ENCODE data around the gene MAGI2.

Gene MAGI2

DNA sequence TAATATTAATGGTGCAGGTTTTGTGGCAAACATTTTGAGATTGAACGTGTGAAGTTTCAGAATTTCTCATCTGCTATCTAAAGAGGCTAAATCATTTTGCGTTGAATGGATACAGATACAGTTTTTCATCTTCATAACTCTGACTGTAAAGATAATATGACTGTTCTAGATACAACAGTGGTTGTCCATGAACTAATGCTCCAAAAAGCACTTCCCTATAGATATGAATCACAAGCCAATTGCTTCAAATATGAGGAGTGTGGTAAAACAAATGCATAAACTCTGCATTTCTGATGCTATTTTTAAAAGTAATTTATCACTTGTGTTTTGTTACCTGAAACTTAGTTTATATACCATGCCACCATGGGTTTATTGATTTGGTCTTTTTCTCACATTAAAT lies 750.1 kb downstream of the MAGI2 start:
- no peak for FAIRE-seq

DNA sequence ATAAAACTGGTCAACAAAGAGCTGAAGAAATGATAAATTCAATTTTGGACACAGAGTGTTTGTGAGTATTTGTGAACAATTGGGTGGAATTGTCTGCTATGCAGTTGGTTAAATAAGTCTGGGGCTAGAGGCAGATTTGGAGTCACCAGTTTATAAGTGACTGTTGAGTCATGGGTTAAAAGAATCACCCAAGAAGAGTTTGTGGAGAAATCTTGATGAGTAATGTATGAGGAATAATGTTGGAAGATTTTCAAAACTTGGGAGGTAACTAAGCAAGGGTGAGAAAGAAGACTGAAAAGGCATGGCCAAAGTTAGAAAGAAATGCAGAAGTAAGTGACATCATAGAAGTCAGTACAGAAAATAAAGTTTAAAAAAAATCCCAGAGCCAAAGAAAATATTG lies 750.7 kb downstream of the MAGI2 start:
- FAIRE-seq = no peak

DNA sequence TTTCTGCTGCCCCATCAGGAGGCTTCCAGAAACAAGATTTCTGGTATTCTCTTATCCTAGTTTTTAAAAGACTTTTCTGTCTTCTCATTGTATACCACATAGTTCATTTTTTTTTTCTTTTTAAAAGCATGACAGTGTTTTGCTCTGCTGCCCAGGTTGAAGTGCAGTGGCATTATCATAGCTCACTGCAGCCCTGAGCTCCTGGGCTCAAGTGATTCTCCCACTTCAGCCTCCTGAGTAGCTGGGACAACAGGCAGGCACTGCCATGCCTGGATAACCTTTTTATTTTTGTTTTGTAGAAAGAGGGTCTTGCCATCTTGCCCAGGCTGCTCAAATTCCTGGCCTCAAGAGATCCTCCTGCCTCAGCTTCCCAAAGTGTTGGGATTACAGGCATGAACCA lies 757.6 kb downstream of the MAGI2 start:
- FAIRE-seq = no peak

DNA sequence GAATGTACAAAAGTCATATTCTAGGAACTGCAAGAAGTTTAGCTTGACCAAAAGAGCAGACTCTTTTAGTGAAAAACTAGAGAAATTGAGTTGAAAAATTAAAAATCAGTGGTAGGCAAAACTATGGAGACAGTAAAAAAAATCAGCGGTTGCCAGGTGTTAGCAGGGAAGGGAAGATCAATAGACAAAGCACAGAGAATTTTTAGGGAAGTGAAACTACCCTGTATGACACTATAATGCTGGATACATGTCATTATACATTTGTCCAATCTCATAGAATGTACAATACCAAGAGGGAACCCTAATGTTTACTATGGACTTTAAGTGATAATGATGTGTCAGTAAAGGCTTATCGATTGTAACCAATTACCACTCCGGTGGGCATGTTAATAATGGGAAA lies 761.9 kb downstream of the MAGI2 start:
- FAIRE-seq = no peak

DNA sequence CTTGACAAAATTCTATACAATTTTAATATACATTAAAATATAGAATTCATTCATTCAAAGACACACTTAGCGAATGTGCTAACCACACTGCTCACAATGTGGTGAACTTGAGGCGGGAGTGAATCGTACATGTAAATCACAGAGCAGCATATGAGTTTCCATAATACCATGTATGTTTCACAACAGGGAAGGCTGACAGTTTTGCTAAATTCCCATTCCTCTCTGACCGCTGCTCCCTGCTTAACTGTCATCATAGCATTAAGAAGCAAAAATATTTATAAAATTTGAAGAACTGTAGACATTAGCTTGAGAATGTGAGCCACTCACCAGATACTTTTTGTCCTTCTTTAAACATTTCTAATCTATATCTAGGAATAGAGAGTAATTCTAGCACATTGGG lies 763.3 kb downstream of the MAGI2 start:
- no peak for FAIRE-seq

DNA sequence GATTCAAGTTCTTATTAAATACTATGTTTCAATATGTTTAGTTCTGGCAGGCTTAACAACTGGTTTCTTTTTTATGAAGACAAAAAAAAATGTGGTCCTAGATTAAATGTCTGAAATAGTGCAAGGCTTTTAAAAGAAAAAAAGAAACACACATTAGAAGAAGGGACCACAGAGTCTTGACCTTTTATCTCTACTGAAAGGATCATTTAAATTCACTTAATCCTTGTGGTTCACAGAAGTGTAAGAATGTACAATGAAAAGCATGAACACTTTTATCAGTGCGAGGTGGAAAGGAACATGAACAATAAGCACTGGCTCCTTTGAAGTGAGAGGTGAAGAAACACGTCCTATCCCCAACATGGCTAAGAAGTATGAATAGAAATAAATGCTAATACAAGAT lies 765.1 kb downstream of the MAGI2 start:
- FAIRE-seq = no peak

DNA sequence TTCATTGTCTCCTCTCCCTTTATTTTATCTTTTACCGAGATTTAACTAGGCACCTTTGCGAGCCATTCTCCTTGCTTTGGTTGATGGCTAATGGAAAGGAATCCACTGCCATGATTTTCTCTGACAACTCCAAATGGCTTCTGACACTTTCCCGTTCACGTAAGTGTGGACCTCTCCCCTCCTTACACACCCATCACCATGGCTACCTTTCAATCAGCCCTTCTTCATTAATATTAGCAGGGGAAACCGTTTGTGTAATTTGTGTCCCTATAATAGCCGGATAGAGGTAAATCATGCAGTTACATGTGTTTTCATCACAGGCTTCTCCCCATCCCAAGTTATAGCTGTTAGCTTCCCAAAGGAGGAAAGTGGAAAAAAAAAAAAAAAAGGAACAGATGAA lies 767.3 kb downstream of the MAGI2 start:
- FAIRE-seq = no peak

DNA sequence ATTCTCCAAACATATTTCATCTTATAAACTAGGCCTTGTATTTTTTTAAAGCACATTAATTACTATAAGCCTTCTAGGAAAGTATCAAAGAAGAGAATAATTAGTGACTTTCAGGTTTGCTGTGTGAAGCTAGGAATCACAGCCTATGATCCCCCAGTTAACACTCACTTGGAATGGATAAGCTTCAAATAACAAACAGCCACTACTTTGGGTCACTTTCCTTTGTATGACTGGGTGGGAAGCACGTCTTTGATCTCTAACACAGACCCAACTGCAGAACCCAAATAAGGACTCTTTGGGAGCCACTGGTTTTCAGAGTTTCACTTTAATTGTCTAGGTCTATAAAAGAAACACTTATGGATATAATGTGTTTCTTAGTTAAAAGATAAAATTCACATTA lies 769.3 kb downstream of the MAGI2 start:
- FAIRE-seq = no peak

DNA sequence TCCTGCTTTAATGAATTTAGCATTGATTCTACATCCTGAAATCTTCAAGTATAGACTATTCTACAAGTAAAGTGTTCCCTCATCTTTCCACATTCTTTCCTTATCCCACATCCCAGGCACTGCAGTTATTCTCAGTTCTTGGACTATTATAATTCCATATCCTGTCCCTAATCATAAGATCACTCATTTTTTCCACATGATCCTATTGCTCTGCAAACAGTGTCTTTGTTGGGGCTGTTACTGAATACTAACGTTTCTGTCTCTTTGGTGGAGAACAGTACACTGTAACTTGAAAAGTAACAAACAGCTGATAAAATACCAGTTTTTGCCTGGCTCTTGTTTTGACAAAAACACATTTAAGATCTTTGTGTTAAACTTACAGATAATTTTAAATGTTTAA lies 769.9 kb downstream of the MAGI2 start:
- no peak for FAIRE-seq

DNA sequence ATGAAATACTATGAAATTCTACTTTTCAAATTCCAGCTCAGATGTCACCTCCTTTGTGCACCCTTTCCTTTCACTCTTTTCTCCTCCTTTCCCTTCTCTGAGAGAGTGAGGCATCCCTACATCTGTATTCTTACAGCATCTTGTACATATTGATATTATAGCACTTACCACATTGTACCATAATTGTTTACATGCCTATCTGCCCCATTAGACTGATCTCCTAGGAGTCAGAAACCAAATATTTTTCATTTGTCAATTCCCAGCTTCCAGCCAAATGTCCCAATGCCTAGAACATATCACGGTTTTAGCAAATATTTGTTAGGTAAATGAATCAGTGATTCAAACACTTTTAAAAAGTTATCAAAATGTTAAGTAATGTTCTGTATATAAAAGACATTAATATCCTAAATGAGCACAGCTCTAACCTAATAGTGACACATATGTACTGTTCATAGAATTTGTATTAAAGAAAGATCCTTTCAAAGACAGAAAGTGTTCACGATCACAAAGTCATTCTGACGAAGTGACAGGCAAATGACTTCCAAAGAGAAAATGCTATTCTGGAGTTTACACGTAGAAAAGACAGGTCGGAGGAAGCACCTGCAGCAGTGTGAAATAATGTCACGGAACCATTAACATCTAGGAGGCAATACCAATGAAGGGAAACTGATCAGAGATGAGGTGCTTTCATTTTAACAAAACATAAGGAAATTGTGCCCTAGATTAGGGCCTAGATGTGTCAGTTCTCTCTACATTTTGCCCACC lies 774.2 kb downstream of the MAGI2 start:
- no peak for FAIRE-seq

DNA sequence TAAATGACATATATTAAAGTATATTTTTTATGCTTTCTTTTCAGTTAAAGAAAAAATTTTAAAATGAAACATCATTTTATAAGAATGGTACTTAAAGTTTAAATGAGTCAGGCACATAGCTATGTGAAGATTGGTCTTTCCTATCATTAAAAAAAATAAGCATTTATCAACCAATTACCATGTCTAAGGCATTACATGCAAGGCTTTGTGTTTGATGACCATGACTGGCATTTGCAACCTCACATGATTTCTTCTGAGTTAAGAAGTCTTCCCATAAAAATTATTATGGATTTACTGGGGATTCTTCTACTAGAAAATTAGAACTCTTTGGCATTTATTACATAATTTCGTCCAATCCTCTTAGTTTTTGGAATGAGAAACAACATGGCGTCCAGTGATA lies 776.1 kb downstream of the MAGI2 start:
- FAIRE-seq = no peak

DNA sequence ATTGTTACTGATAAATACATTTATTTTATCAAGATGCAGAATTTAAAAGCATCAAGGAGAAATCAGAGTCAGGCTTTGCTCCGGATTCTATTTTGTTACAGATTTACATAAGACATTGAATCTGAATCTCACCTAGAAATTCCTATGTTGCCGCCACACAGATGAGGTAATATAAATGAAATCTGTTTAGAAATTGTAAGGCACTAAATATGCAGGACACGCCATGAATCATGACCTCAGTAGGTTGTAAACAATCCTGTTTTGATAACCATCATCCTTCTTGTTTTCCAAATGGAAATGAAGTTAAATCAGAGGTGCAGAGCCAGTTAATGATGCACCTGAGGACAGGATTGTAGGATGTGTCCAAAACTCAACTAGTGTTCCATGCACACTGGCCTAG lies 778.0 kb downstream of the MAGI2 start:
- no peak for FAIRE-seq

DNA sequence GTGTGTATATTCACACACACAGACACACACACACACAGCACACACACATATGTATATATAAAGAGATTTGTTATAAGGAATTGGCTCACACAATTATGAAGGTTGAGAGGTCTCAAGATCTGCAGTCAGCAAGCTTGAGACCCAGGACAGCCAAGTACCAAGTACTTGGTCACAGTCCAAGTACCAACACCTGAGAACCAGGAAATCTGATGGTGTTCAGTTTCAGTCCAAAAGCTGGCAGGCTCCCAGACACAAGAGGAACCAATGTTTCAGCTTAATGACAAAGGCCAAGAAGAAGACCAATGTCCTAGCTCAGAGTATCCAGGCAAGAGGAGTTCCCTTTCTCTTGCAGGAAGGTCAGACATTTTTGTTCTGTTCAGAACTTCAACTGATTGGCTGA lies 780.2 kb downstream of the MAGI2 start:
- FAIRE-seq = no peak

DNA sequence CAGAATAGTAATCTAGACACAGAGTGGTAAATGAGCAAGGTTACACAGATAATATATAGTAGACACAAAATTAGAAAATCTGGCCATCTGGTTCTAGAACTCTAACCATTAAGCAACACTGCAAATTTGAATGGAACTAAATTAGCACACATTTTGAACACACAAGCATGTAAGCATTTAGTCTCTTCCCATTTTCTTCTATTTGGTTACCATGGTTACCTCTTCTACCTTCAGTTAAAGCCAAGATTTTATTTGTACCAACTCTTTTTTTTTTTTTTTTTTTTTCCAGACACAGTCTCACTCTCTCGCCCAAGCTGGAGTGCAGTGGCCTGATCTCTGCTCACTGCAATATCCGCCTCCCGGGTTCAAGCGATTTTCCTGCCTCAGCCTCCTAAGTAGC lies 790.5 kb downstream of the MAGI2 start:
- no peak for FAIRE-seq

DNA sequence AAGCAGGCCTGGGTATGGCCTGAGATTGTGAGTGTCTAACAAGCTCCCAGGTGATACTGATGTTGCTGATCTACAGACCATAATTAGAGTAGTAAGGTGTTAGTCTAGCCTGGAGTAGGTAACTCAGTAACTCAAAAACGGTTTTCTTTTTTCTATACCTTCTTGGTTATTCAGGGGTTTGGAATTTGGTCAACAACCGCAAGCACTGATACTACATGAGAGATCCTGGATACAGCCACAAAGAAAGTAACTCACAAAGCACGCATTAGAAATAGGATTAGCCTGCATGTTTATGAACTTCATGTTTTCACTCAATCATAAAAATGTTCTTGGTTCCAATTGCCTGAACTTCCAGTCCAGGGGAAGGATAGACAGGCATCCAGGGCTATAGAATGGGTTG lies 803.5 kb downstream of the MAGI2 start:
- no peak for FAIRE-seq

DNA sequence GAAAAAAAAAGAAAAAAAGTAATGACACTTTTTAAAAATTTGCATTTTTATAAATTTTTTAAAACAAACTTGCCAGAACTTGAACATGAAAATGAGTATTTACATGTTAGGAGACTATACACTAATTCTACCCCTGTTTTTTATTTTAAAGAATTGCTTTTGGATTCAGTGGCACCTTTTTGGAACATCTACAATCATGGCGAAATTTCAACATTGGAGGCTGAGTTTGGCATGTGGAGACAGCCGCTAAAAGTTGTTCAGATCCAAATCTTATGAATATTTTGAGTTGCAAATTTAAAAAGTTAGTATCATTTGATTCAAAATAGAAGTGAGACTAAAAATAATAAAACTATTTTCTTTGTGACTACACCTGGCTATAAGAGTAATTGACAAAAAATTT lies 804.2 kb downstream of the MAGI2 start:
- FAIRE-seq = no peak

DNA sequence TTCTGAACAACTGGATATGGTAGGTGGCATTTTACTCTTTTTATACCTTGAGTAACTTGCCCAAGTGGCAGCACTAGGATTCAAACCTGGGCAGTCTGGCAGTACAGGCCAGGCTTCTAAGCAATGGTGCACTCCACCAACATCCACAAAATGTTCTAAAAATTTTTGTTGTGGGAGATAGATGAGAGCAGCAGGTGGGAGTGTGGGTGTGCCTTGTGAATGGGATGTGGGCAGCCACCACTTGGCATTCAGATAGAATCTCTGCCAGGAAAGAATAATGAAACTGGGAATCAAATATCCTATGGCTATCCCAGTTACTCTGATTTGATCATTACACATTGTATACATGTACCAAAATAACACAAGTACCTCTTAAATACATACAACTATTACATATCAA lies 810.7 kb downstream of the MAGI2 start:
- FAIRE-seq = no peak

DNA sequence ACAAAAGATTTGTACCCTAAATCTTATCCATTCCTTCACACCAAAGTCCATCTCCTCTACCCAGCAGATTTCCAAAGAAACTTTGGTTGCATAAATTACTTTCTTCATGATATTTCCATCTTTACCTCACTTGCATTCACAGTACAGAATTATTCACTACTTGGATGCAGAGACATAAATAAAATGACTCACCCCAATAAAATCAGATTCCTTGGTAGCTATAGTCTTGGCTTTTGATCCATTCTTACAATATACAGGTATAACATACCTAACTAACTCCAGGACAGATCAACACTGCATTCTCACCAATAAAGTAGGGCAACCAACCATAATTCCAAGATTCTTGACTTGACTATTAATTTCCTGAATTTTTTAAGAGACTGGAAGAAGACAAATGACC lies 815.1 kb downstream of the MAGI2 start:
- FAIRE-seq = no peak

DNA sequence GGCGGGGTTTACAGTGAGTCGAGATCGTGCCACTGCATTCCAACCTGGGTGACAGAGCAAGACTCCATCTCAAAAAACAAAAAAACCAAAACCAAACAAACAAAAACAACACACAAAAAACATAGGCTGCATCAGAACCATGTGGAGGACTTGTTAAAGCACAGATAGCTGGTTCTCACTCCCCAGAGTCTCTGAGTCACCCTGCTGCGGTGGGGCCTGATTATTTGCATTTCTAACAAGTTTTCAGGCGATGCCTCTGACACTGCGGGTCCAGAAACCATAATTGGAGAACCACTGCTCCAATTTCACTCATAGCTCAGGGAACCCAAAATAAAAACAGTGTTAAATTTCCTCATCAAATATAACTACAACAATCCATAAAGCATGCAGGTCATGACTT lies 816.7 kb downstream of the MAGI2 start:
- no peak for FAIRE-seq

DNA sequence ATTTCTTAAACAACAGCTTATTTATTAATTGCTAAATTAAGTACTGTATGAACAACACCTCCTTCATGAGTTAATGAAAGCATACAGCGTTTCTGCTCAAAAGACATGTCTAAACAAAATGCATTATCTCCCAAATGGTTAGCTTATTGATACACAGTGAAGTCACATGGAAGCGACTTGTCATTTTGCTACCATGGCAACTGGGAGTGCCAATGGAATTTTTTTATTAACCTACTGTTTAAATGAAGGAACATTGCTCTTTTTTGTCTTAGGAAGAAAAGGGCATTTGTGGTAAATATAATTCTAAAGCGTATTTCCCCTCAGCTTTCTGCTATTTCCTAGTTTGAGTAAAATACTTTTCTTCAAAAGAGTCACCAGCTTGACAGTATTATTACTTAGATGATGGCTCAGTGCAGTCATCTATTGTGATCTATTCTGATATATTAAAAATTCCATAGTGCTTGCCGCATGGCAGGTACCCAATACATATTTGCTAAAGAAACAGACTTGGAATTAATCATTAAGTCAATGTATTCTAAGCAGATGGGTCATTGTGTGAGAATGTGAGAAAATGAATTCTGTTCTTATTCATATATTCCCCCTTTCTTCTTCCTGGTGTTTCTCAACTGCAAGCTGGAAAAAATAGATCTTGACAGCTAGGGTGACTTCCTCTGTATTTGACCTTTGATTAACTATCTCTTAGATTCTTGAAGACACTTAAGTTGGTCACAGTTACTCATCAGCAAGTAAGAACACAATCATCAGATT lies 818.3 kb downstream of the MAGI2 start:
- no peak for FAIRE-seq

DNA sequence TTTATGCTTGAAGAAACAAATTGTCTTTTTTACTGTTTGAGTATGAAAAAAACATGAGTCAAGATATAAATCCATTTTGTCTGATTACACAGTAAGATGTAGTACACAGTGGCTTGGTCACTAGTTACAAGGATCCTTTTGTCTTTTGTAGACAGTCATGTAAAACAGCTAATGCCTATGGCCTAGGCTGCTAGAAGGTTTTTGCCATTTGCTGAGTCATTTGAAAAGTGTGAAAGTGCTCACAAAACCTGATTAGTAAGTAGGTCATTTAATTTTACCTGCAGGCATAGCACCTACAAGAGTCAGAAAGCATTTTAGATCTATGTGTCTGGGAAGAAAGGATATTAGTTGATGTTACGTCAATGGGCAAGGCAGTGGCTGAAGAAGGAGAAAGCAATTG lies 819.4 kb downstream of the MAGI2 start:
- no peak for FAIRE-seq

DNA sequence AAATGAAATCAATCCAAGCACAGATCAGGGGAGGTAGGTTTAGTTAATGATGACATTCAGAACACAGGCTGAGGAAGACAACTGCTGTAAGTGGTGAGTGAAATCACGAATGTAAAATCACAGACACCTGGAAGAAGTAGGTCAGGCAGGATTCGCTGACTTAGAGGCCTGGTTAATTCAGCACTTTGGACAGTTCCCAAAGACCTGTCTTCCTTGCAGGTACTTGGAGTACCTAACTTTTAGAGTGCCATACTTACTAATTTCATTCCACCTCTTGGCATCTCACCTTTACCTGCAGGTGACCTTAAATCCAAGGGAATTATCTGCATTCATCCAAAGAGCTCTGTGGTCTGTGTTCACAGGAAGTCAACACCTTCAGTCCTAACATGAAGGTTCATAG lies 832.5 kb downstream of the MAGI2 start:
- FAIRE-seq = no peak

DNA sequence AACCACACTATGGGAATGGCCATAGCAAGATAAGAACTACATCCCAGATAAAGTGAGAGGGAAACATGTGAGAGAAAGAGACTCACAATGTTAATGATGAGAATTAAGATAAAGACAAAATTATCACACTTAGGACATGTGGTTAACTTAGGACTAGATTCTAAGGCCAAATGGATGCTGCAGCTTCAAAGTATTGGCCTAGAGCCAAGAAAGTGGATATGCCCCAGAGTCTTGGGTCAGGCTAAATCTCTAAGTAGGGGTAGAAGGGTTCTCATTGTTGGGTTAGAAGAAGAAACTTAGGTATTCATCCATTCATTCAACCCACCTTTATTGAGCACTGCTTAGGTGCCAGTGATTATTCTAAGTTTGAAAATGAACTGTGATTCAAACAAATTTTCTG lies 836.9 kb downstream of the MAGI2 start:
- no peak for FAIRE-seq

DNA sequence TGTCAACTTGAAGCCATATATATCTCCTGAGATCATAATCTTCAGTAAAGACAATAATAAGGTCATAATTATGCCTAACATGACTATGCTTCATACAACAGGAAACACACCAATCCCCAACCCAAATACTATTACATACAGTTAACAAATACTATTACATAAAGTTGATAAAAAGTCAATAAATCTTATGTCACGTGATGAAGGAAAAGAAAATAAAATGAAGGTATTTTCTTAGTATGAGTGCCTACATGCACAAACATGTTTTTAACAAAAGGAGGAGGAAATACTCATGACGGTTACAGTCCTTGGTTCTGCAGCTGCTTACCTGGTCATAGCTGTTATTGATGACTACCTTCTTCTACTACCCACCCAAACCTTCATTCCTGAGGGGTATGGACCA lies 844.2 kb downstream of the MAGI2 start:
- no peak for FAIRE-seq

DNA sequence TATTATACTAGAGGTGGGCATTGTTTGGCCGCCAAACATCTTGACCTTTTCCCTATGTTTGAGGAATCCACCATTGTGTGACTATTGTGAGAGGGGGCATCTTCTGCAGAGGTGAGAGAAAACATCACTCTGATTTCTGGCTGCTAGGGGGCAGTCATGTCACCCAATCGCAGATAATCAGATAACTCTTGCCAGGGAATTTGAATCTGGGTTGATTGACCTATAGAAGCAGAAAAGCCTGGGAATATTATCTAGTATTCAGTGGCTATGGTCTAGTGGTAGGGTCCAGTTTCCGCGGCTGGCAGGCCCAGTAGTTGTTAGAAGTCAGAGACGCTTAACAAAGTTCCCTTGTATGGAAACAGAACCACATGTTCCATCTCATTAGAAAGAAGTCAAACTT lies 846.4 kb downstream of the MAGI2 start:
- FAIRE-seq = no peak

Data from colon (tissue), 2 donors.